ENCODE measurements around the gene HS1BP3. TPM values are rescaled to one million over a fixed set of nuclear protein-coding genes. Genes with fewer than 3 reads are reported as not detected.

HS1BP3 gene
- total RNA-seq, 1 donor from 2014 or later: 12.4 TPM

- no peak for ATAC-seq
Measured at GRCh38 chr2:20629181-20629580, 21.7 kb downstream of the HS1BP3 start.

- ATAC-seq: no peak
Measured at GRCh38 chr2:20627712-20628380, 23.1 kb downstream of the HS1BP3 start.

GRCh38 chr2:20626698-20627513, 24.0 kb downstream of the HS1BP3 start:
- ATAC-seq: no peak

- ATAC-seq: no peak
Measured at GRCh38 chr2:20626392-20626697, 24.6 kb downstream of the HS1BP3 start.

- no peak for ATAC-seq
Measured at GRCh38 chr2:20625491-20626391, 25.2 kb downstream of the HS1BP3 start.

- no peak for ATAC-seq
Measured at GRCh38 chr2:20624884-20625485, 25.9 kb downstream of the HS1BP3 start.

GRCh38 chr2:20624156-20624883, 26.6 kb downstream of the HS1BP3 start:
- no peak for ATAC-seq

- ATAC-seq: no peak
Measured at GRCh38 chr2:20623741-20624155, 27.1 kb downstream of the HS1BP3 start.

- ATAC-seq: no peak
Measured at GRCh38 chr2:20623241-20623640, 27.7 kb downstream of the HS1BP3 start.

- no peak for ATAC-seq
Measured at GRCh38 chr2:20622731-20623130, 28.2 kb downstream of the HS1BP3 start.

GRCh38 chr2:20622296-20622686, 28.6 kb downstream of the HS1BP3 start:
- ATAC-seq: no peak

GRCh38 chr2:20621366-20622295, 29.3 kb downstream of the HS1BP3 start:
- no peak for ATAC-seq

- peak; percentile 44 for ATAC-seq
Measured at GRCh38 chr2:20620696-20621365, 30.1 kb downstream of the HS1BP3 start.

- ATAC-seq: no peak
Measured at GRCh38 chr2:20620271-20620681, 30.6 kb downstream of the HS1BP3 start.

- ATAC-seq: no peak
Measured at GRCh38 chr2:20619624-20620024, 31.3 kb downstream of the HS1BP3 start.

- ATAC-seq: no peak
Measured at GRCh38 chr2:20618886-20619521, 31.9 kb downstream of the HS1BP3 start.

- ATAC-seq: no peak
Measured at GRCh38 chr2:20618468-20618885, 32.4 kb downstream of the HS1BP3 start.

- ATAC-seq: peak; percentile 68
Measured at GRCh38 chr2:20617892-20618467, 32.9 kb downstream of the HS1BP3 start.

- no peak for ATAC-seq
Measured at GRCh38 chr2:20617081-20617575, 33.8 kb downstream of the HS1BP3 start.
